Heart right ventricle (tissue), 16 donors: ENCODE measurements around the gene PRR16. TPM values are rescaled to one million over a fixed set of nuclear protein-coding genes. Genes with fewer than 3 reads are reported as not detected.

ENCODE experiments used
- ATAC-seq, 8 donors: fragments of 200-7000 bp; cut with Tn5 transposase; one replicate each; pipeline ENCODE4 v1.9.1; 2020; ENCODE audit warnings: mild to moderate bottlenecking in 8 of 8, moderate library complexity in 8 of 8, moderate number of reproducible peaks in 1 of 8
- DNase-seq, 2 donors: peaks; one replicate each; pipeline ENCODE4 v3.0.0-alpha.2; 2020
- H3K27ac ChIP-seq, 10 donors: fragments of 200-600 bp; sonication (generic) in 2 of 10; one replicate each; pipeline versions ENCODE4 v1.5.0 to v1.8.0; 2020 to 2022; ENCODE audit warnings: mild to moderate bottlenecking in 3 of 10
- H3K27me3 ChIP-seq, 7 donors: fragments of 200-600 bp; one replicate each; pipeline ENCODE4 v1.8.0; 2021 to 2022; ENCODE audit warnings: mild to moderate bottlenecking in 2 of 7
- H3K36me3 ChIP-seq, 9 donors: fragments of 200-600 bp; sonication (generic) in 1 of 9; one replicate each; pipeline versions ENCODE4 v1.5.0 to v1.8.0; 2020 to 2022; ENCODE audit warnings: mild to moderate bottlenecking in 2 of 9
- H3K4me1 ChIP-seq, 9 donors: fragments of 200-600 bp; sonication (generic) in 1 of 9; one replicate each; pipeline versions ENCODE4 v1.5.0 to v1.8.0; 2020 to 2022; ENCODE audit warnings: mild to moderate bottlenecking in 4 of 9
- H3K4me3 ChIP-seq, 10 donors: fragments of 200-600 bp; sonication (generic) in 2 of 10; one replicate each; pipeline versions ENCODE4 v1.5.0 to v1.8.0; 2020 to 2022; ENCODE audit warnings: mild to moderate bottlenecking in 7 of 10, moderate library complexity in 2 of 10
- H3K9me3 ChIP-seq, 11 donors: fragments of 200-600 bp in 10 of 11; sonication (generic) in 2 of 11; one replicate each; pipeline versions ENCODE4 v1.5.0 to v1.8.0; 2013 to 2022; ENCODE audit warnings: mild to moderate bottlenecking in 2 of 11, control low read depth in 1 of 11, moderate library complexity in 1 of 11
- WGBS, 2 donors: extraction: QIAGEN DNeasy Blood & Tissue Kit; methylation state at CpG; one replicate each; pipeline ENCODE4 v1.1.7; 2013; ENCODE audit warnings: inconsistent platforms in 1 of 2; 5-methylcytosine and 5-hydroxymethylcytosine counted together
- intact Hi-C, 10 donors: fragments of 100-400 bp; cut with DNase I; formaldehyde crosslinking; loops; one replicate each; pipeline versions ENCODE4 v1.11.1 to v1.14.2; 2022
- polyA plus RNA-seq, 2 donors: library from polyadenylated mRNA; stranded (reverse); fragments of 200-250 nt; gene quantifications; one replicate each; pipeline ENCODE4 v1.2.3, GENCODE V29; 2013
- total RNA-seq, 10 donors: library from RNA; stranded (reverse); fragmentation: NEBNext Ultra II Directional in 3 of 10; extraction: Animal tissue kit (Norgen Biotek cat#: 25700) in 3 of 10; gene quantifications; one replicate each; pipeline versions ENCODE4 v1.2.1 to v1.2.4, GENCODE V29; 2021 to 2023
- TF ChIP-seq, protein P1 (sequence below), 9 donors: fragments of 200-600 bp; sonication (generic) in 2 of 9; IDR thresholded peaks; one replicate each; pipeline versions ENCODE4 v1.5.0 to v1.8.0; 2021 to 2022; ENCODE audit warnings: antibody characterized with exemption in 9 of 9, mild to moderate bottlenecking in 5 of 9, moderate library complexity in 1 of 9
- donor health status: Arrhythmogenic right ventricular cardiomyopathy.
- donor health status: ischemic (EF 13 %, LVEDD 7.1; RV severe dilation, severe dysfunction).
- donor health status: healthy with polysubstance abuse.
- donor health status: DM: no; HTN: yes; CAD: no.
- donor health status: DM: no; HTN: no; CAD: no.
- donor health status: ischemic (EF 25% LVEDD 6.9; RV normal size, moderate dysfunction).
- donor health status: ischemic (EF 25% LVEDD 5.7; RV mildly dilated, moderate dysfunction).
- donor health status: healthy.
- donor health status: DM: yes; HTN: yes; CAD: no.
- donor health status: Ischemic cardiomyopathy.
- donor health status: ischemic (EF 35%, LVEDD 5.7; RV mildly dilated, moderate dysfunction).
- donor health status: nonischemic (EF 11% LVEDD 7.7; RV severe dilation, severe dysfunction).
- donor health status: DM: yes; HTN: yes; CAD: no.
- donor health status: PGD.
- donor health status: ischemic (EF 29% LVEDD 5.4; RV normal size, mild dysfunction).
- donor health status: nonischemic (EF 23%, LVEDD 6.1; RV moderate dilation, normal function).

The PRR16 gene
- total and polyA plus RNA-seq, 12 donors: 5.3 to 22.9 (median 10.4) TPM

DNA sequence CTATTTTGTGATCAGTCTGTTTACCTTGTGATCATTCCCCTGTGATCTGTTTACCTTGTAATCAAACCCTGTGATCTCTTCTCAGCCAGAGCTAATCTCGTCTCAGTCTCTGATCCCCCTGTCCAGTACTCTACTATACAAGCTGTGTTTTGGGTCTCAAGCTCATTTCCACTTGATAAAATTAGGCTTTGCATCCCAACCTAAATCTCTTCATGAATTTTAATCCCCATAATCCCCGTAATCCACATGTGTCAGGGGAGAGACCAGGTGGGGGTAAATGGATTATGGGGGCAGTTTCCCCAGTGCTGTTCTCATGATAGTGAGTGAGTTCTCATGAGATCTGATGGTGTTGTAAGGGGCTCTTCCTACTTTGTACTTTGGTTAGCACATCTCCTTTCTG lies 157.2 kb downstream of the PRR16 start:
- Histone ChIP-seq H3K27ac (no peak overlapping the region), H3K36me3 (no peaks in the 10 kb centered on the region), H3K4me3 (no peak overlapping the region), H3K4me1 (peaks cover 0 to 10% (median 0%) of the 10 kb centered on the region in 9 donors), H3K9me3 (no peaks in the 10 kb centered on the region), H3K27me3 (no peaks in the 10 kb centered on the region)
- TF ChIP-seq, protein P1, sequence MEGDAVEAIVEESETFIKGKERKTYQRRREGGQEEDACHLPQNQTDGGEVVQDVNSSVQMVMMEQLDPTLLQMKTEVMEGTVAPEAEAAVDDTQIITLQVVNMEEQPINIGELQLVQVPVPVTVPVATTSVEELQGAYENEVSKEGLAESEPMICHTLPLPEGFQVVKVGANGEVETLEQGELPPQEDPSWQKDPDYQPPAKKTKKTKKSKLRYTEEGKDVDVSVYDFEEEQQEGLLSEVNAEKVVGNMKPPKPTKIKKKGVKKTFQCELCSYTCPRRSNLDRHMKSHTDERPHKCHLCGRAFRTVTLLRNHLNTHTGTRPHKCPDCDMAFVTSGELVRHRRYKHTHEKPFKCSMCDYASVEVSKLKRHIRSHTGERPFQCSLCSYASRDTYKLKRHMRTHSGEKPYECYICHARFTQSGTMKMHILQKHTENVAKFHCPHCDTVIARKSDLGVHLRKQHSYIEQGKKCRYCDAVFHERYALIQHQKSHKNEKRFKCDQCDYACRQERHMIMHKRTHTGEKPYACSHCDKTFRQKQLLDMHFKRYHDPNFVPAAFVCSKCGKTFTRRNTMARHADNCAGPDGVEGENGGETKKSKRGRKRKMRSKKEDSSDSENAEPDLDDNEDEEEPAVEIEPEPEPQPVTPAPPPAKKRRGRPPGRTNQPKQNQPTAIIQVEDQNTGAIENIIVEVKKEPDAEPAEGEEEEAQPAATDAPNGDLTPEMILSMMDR (IDR thresholded peaks at IDR 0.05): no peak
- intact Hi-C loops: no loop called here
- no peak for DNase-seq
- WGBS, 2 donors: 68 to 81% methylated on average over 2 of the region's 2 CpGs
- ATAC-seq: no peak

DNA sequence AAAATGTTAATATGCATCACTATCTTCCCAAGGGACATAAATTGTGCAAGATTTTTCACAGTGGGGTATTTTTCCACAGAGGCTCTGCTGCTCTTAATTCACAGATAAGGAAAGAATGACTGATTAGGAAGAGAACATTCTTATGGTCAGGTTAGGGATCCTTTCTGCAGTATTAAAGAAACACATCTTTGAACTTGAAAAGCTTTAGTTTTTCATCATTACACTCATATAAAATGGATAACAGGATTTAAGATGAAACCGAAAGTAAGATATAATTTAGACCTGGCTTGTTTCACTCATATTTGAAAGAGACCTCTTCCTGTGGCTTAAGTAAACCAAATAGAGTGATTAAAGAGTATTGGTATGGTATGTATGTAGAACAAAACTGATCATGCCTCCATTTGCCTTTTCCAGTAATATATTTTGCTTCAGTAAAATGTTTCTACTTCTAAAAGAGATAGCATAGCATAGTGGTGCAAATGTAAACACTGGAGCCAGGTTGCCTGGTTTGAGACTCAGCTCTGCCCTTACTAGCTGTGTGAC lies 160.0 kb downstream of the PRR16 start:
- Histone ChIP-seq H3K36me3 (no peaks in the 10 kb centered on the region), H3K4me1 (peaks cover 0 to 10% (median 0%) of the 10 kb centered on the region in 9 donors), H3K27me3 (no peaks in the 10 kb centered on the region), H3K27ac (no peak overlapping the region), H3K9me3 (no peaks in the 10 kb centered on the region), H3K4me3 (no peak overlapping the region)
- WGBS, 2 donors: 73 to 74% methylated on average over 1 of the region's 1 CpG
- no peak for ATAC-seq
- intact Hi-C loops: no loop called here
- TF ChIP-seq, protein P1 (IDR thresholded peaks at IDR 0.05): no peak
- DNase-seq: no peak

DNA sequence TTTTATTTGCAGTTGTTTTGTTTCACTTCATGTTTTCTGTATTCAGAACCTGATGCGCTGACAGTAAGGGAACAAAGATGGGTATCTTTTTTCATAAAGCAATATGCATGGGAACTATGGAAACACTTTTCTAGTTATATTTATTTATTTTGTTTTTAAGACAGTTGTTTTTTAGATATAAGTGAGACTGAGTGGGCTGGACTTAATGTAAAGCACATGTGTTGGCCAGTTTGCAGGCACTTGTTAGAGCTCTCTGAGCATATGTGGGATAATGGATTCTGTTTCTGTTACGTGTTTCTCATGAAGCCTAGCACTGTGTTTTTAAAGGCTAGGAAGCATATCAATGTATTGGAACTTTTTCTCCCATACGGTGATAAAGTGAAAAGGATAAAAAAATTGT lies 164.1 kb downstream of the PRR16 start:
- Histone ChIP-seq H3K4me3 (no peak overlapping the region), H3K4me1 (peaks cover 0 to 10% (median 0%) of the 10 kb centered on the region in 9 donors), H3K27me3 (no peaks in the 10 kb centered on the region), H3K27ac (no peak overlapping the region), H3K36me3 (no peaks in the 10 kb centered on the region), H3K9me3 (no peaks in the 10 kb centered on the region)
- ATAC-seq: no peak
- intact Hi-C loops: no loop called here
- WGBS, 2 donors: 80 to 86% methylated on average over 3 of the region's 3 CpGs
- TF ChIP-seq, protein P1 (IDR thresholded peaks at IDR 0.05): no peak
- no peak for DNase-seq

DNA sequence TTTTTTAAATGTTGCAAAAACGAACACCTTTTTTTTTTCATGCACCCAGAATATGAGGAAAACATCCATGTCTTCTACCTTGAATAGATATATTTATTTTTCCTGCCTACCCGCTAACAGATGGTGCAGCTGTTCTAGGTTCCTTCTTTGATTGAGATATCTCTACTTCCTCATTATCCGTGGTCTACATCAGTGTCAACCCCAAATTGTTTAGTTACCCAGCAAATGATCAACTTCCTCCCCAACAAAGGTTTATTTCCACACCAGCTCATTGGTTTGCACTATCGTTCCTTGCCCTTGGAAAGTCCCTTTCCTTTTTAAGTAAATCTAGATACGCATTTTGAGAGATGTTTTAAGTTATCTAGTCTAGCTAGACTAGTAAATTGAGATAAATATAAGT lies 166.4 kb downstream of the PRR16 start:
- no peak for ATAC-seq
- Histone ChIP-seq H3K4me3 (no peak overlapping the region), H3K27me3 (no peaks in the 10 kb centered on the region), H3K4me1 (no peaks in the 10 kb centered on the region), H3K36me3 (no peaks in the 10 kb centered on the region), H3K27ac (no peak overlapping the region), H3K9me3 (no peaks in the 10 kb centered on the region)
- no peak for DNase-seq
- TF ChIP-seq, protein P1 (IDR thresholded peaks at IDR 0.05): no peak
- intact Hi-C loops: no loop called here
- 71 to 80% methylated on average over 5 of the region's 5 CpGs for WGBS, 2 donors
